HG03439 (cell line): ENCODE data around the gene CASTOR2.
"Not testable (repeated sequence)": the region's sequence is repeated elsewhere in the genome, so short reads cannot be mapped to it uniquely, and the experiment has no call there.

Experiments
- ATAC-seq: cut with Tn5 transposase; IDR thresholded peaks from one replicate; pipeline ENCODE4 v1.9.1; 2021; ENCODE audit warnings: mild to moderate bottlenecking, moderate library complexity; ENCODE audit not compliant: unreplicated experiment

Gene CASTOR2

DNA sequence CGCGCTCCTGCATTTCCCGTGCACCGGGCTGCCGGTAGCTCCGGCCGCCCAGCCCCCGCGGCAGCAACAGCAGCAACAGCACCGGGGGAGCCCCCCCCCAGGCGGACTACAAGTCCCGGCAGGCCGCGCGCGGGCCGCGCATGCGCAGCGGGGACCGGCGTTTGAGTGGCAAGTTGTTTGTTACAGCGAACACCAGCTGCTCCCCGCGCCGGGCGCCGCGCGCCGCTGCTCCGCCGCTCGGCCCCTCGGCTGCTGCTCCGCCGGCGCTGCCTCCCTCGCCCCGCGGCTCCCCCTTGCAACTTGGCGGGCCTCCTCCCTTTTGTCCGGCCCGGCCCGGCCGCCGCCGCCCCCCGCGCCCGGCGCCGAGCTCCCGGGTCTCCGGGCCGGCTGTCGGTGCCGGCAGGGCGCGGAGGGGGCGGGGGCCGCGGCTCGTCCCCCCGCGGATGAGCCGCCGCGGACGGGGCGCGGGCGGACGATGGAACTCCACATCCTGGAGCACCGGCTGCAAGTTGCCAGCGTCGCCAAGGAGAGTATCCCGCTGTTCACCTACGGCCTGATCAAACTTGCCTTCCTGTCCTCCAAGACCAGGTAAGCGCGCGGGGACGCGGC, at the start of gene CASTOR2:
Gene CASTOR2, plus strand, starts transcription at position 195 of the 609 bp plus-strand sequence. Its CDS starts 281 bp downstream, at position 476.
- ATAC-seq: peak; percentile 84

DNA sequence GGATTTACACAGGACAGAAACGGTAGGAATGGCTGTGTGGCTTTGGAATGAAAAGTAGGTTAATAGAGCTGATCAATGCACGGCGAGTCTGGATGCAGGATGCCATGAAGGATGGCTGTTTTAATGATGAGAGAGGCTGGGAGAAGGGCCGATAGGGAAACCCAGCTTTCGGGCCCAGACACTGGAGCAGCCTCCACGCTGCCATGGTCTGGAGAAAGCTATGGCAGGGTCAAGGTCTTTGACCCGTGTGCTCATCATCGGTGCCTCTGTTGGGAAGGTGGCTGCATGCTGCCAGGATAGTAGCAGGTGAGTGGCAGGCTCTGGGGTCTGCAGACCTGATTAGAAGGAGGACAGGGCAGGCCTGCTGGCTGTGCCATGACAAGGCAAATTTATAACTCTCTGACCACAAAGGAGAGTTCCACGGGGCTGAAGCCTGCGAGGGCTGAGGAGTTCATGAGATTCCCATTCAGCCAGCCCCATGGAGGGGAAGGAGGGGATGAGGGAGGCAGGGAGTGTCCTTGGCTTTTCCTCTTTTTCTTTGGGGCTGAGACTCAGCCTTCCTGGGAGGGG, 42.1 kb upstream of the CASTOR2 start:
- not testable (repeated sequence) for ATAC-seq

DNA sequence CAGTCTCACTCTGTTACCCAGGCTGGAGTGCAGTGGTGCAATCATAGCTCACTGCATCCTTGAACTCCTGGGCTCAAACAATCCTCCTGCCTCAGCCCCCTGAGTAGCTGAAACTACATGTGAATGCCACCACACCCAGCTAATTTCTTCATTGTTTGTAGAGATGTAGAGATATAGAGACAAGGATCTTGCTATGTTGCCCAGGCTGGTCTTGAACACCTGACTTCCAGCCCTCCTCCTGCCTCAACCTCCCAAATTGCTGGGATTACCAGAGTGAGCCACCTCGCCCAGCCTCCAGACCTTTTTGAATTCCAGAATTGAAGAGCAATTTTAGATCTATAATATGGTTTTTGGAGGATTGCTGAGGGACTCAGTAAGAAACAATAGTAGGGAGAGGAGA, 40.9 kb upstream of the CASTOR2 start:
- not testable (repeated sequence) for ATAC-seq

- ATAC-seq: not testable (repeated sequence)
Measured at GRCh38 chr7:74926968-74927367, 37.5 kb upstream of the CASTOR2 start.

- not testable (repeated sequence) for ATAC-seq
Measured at GRCh38 chr7:74931563-74932328, 32.8 kb upstream of the CASTOR2 start.

DNA sequence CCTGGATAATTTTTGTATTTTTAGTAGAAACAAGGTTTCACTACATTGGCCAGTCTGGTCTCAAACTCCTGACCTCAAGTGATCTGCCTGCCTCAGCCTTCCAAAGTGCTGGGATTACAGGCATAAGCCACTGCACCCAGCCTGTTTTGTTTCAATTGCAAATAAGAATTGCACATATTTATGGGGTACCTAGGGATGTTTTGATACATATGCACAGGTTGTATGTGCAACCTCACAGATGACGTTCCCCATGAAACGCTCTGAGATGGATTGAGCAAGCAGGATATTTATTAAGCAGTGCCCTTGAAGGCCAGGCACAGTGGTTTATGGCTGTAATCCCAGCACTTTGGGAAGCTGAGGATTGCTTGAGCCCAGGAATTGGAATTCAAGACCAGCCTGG, 25.1 kb upstream of the CASTOR2 start:
- ATAC-seq: not testable (repeated sequence)

- not testable (repeated sequence) for ATAC-seq
Measured at GRCh38 chr7:74941302-74942069, 23.0 kb upstream of the CASTOR2 start.

DNA sequence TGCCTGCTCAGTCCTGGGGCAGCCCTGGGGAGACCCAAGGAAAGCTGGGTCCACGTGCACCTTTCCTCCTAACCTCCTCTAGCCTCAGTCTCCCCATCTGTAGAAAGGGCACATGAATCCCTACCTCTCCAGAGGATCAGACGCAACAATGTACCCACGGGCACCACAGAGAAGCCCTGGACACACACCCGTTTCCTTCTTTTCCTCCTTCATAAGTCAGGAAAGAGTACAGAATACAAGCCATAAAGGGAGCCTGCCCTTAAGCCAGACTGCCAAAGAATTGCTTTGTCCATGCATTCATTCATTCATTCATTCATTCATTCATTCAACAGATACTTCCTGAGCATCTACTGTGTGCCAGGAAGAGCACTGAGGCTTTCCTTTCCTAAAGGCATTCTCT, 20.6 kb upstream of the CASTOR2 start:
- ATAC-seq: not testable (repeated sequence)

DNA sequence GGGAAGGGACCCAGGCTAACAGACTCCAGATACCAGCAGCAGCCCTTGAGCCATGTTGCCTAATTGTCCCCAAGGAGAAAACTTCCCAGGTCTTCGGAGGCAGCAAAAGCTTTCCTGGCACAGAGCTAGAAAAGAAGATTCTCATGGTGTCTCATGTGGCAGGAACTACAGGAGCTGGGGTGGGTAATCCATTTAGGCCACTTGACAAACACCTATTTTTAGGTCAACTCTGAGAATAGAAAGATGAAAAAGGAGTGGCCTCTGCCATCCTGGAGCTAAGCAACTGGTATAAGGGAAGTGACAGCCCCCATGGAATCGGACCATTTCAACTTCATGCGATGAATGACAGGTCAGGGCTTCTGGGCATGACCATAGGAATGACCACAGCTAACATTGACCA, 16.8 kb upstream of the CASTOR2 start:
- ATAC-seq: not testable (repeated sequence)

GRCh38 chr7:74953774-74954173, 10.7 kb upstream of the CASTOR2 start:
- not testable (repeated sequence) for ATAC-seq

GRCh38 chr7:74958328-74958727, 6.2 kb upstream of the CASTOR2 start:
- not testable (repeated sequence) for ATAC-seq

GRCh38 chr7:74963704-74964510, 598 bp upstream of the CASTOR2 start:
- ATAC-seq: not testable (repeated sequence)

DNA sequence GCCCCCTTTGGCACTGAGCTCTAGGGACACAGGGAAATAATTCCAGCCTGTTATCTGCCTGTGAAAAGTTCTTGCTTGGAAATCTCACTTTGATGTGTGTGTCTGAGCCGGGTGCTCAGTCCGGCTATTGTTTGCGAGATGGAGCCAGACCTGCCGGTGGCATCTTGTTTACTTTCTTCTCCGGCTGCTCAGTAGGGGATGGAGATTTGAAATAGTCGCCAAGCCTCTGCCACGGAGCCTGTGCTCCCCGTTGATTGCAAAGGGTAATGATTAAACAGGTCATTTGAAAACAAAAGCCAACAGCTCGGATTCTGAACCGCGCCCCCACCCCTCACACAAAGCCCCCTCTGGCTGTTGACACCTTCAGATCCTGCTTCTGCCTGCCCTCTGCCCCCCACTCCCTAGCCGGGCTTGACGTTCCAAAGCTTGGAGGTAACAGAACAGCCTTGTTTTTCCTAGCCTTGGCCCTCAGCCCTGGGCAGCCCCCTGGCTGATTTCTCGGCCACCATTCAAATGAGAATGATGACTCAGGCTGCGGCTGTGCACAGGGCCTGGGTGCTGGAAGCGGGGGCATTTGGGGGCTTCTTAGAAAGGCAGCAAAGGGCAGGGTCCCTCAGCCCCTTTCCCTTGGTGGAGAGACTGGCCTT, 1.8 kb downstream of the CASTOR2 start:
- not testable (repeated sequence) for ATAC-seq

DNA sequence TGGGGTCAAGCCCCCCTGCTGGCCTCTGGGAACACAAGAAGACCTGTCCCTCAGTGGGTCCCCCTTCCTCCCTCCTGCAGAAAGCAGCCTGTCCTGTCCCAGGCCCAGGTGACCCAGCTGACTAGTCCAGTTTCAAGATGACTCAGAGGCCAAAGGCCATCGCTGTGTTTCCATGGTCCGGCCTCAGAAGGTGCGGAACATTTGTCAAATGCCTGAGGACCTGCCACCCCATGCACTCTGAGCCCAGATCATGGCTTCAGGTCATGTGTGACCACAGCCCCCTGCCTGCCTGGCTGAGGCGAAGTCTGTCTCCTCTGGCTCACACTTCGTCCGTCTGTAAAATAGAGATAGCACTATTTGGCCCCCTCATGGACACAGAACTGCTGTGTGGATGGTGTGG, 2.4 kb downstream of the CASTOR2 start:
- ATAC-seq: not testable (repeated sequence)

DNA sequence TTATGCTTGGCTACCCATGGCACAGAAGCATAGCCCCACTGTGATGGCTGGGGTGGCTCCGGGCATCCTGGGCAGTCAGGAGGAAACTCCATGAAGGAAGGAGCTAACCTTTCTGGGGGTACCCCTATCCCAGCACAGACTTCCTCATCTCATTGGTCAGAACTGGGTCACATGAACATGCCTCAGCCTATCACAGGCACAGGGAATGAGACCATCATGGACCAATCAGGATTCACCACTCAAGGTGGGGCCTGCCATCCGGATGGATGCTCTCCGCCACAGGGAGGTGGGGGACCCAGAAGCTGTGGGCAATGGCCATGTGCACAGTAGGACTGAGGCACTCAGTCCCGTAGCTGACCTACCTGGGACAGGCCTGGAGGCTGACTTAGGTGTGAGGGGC, 6.9 kb downstream of the CASTOR2 start:
- ATAC-seq: not testable (repeated sequence)

DNA sequence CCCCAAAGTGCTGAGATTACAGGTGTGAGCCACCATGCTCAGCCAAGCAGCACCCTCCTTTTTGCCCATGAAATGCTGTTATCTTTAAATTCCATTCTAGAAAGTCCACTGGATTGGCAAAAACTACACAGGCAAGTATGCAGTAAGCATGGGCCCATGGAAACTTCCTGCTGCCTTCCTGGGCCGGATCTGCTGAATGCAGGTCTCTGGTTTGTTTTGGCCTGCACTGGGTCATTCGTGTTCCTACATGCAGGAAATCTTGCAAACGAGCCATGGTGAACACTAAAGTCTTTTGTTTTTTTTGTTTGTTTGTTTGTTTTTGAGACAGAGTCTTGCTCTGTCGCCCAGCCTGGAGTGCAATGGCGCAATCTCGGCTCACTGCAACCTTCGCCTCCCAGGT, 7.9 kb downstream of the CASTOR2 start:
- ATAC-seq: not testable (repeated sequence)

DNA sequence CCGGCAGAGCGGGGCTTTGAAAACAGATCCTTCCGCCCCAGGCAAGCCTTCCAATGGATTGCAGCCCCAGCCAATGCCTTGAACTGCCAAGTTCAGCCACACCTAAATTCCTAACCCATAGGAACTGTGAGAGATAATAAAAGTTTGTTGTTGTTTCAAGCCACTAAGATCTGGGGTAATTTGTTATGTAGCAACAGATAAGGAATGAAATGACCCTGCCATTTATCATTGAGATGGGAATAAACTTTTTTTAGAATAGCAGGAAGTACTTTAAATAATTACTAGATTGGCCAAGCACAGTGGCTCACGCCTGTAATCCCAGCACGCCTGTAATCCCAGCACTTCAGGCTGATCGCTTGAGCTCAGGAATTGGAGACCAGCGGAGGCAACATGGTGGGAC, 11.5 kb downstream of the CASTOR2 start:
- ATAC-seq: not testable (repeated sequence)

DNA sequence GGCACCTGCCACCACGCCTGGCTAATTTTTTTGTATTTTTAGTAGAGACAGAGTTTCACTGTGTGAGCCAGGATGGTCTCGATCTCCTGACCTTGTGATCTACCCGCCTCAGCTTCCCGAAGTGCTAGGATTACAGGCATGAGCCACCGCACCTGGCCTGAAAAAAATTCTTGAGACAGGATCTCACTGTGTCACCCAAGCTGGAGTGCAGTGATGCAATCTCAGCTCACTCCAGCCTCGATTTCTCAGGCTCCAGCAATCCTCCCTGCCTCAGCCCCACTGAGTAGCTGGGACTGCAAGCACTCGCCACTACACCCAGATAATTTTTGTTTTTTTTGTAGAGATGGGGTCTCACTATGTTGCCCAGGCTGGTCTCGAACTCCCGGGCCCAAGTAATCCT, 13.0 kb downstream of the CASTOR2 start:
- not testable (repeated sequence) for ATAC-seq

GRCh38 chr7:74988436-74988835, 23.9 kb downstream of the CASTOR2 start:
- ATAC-seq: not testable (repeated sequence)

GRCh38 chr7:74993121-74993520, 28.6 kb downstream of the CASTOR2 start:
- no peak for ATAC-seq
